GM21423 (cell line): Measurements from ENCODE around the gene CLASP2.
"Not testable (repeated sequence)": the region's sequence is repeated elsewhere in the genome, so short reads cannot be mapped to it uniquely, and the experiment has no call there.

Experiments
- ATAC-seq: cut with Tn5 transposase; IDR thresholded peaks from one replicate; pipeline ENCODE4 v1.9.1; 2021; ENCODE audit warnings: mild to moderate bottlenecking, moderate library complexity; ENCODE audit not compliant: unreplicated experiment

The CLASP2 gene

DNA sequence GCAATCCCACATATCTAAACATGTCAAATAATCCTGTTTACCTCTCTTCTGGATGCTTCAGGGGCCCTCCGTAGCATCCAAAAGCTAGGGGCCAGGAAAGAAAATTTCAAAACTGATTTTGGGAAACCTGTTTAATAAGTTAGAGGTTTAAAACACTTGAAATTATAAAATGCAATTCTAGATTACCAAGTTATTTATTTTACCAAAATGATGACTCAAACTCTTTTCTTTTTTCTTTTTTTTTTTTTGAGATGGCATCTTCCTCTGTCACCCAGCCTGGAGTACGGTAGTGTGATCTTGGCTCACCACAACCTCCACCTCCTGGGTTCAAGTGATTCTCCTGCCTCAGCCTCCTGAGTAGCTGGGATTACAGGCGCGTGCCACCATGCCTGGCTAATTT lies 258.5 kb downstream of the CLASP2 start:
- not testable (repeated sequence) for ATAC-seq

GRCh38 chr3:33458446-33458845 lies 259.6 kb downstream of the CLASP2 start:
- ATAC-seq = no peak

DNA sequence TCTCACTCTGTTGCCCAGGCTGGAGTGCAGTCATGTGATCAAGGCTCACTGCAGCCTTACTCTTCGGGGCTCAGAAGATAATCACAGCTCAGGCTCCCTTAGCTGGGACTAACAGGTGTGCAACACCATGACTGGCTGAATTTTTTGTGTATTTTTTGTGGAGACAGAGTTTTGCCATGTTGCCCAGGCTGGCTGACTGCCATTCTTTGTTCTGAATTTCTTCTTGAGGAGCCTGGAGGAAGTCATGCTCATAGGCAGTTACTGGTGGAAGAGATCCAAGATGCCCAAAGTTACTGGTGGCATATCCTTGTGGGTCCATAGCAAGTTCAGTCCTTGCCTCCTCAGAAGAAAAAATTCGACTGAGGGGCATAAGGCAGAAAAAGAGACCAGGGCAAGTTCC lies 261.3 kb downstream of the CLASP2 start:
- no peak for ATAC-seq

DNA sequence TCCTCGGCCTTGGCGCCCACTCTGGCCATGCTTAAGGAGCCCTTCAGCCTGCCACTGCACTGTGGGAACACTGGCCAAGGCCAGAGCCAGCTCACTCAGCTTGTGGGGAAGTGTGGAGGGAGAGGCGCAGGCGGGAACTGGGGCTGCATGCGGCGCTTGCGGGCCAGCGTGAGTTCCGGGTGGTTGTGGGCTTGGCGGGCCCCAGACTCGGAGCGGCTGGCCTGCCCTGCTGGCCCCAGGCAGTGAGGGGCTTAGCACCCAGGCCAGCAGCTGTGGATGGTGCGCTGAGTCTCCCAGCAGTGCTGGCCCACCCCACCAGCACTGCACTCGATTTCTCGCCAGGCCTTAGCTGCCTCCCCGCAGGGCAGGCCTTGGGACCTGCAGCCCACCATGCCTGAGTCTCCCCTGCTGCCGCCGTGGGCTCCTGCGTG lies 264.7 kb downstream of the CLASP2 start:
- no peak for ATAC-seq

- ATAC-seq = not testable (repeated sequence)
Observed at GRCh38 chr3:33451994-33452393, 266.1 kb downstream of the CLASP2 start.

GRCh38 chr3:33447958-33448357 lies 270.1 kb downstream of the CLASP2 start:
- ATAC-seq = no peak

- ATAC-seq = not testable (repeated sequence)
Observed at GRCh38 chr3:33447256-33447625, 270.8 kb downstream of the CLASP2 start.
